ENCODE data around the gene ZNF320.
A peak's percentile ranks its signal among the peaks of the same experiment; 100 is the strongest.
"Not testable (repeated sequence)": the region's sequence is repeated elsewhere in the genome, so short reads cannot be mapped to it uniquely, and the experiment has no call there.

The ZNF320 gene

DNA sequence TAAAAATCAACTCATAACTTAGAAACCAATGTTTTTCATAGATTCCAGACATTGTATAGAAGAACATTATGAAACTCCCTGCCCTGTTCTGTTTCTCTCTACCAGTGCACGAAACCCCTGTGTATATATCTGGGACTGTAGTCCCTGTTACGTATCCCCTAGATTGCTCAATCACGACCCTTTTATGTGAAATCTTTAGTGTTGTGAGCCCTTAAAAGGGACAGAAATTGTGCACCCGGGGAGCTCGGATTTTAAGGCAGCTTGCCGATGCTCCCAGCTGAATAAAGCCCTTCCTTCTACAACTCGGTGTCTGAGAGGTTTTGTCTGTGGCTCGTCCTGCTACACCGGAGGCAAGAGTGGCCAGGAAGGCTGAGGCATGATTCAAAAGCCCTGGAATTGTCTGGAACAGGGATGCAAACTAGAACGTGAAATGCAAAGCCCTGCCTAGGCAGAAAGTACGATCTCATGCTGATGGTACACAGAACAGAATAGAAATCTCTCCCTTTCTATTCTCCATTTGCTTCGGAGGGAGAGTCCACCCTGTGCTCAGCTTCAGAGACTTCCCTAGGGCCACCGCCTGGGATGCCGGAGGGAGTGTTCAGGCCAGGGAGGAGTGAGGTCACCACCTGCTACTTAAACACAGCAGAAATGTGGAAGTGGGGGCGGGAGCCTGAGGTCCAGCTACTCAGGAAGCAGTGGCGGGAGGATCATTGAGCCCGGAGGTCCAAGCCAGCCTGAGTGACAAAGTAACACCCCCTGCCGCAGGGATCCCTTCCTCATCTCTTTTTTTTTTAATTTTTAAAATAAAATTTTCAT is 26.6 kb upstream of the ZNF320 start:
- TF ChIP-seq GATA3 (IDR thresholded peaks at IDR 0.05; ENCODE audit: low read depth, low read length), result no peak
- TF ChIP-seq GATA2 (IDR thresholded peaks at IDR 0.05; ENCODE audit: low read depth, low read length), result no peak

DNA sequence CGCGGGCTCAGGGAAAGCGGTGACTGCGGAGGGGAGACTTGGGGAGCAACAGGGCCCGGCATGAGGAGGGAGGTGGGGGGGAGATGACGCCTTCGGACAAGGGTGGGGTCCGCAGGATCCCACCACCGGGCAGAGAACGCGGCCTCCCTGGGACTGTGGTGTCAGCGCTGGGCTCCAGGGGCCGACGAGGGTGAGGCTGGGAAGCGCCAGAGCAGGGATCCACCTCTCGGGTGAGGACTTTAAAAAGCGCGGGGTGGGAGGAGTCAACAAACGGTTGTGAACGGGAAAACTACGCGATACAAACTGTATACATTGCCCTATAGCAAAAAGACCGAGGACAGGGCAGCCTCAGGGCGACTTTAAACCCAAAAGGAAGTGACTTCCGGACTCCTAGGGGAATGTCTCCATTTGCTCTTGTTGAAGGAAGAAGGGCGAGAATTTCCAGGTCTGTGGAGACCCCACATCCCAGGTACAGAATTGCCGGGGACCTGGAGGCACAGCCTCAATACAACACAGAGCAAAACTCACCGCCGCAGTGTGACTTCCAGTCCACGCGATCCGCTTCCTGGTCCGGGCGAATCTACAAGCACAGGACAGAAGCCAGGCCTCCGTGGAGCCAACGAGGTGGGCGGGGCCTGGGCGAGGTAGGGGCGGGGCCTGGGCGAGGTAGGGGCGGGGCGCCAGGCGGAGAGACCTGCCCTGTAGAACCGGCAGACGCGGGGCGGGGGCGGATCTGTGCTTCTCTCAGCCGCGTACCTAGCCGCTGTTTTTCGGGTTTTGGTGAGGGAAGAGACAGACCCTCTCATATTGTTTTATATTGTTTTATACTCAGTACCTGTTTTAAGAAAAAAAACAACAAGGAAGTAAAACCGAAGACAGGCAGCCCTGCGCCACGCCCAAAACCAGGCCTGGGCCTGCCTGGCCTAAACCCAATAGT is 25.7 kb upstream of the ZNF320 start, which contains the start of gene ZNF888:
ZNF888 (minus strand) TSS at position 588 of the 937 bp plus-strand sequence. CDS start 5,555 bp downstream, outside the sequence.
- no peak for TF ChIP-seq GATA2 (IDR thresholded peaks at IDR 0.05; ENCODE audit: low read depth, low read length)
- TF ChIP-seq GATA3 (IDR thresholded peaks at IDR 0.05; ENCODE audit: low read depth, low read length), result no peak

DNA sequence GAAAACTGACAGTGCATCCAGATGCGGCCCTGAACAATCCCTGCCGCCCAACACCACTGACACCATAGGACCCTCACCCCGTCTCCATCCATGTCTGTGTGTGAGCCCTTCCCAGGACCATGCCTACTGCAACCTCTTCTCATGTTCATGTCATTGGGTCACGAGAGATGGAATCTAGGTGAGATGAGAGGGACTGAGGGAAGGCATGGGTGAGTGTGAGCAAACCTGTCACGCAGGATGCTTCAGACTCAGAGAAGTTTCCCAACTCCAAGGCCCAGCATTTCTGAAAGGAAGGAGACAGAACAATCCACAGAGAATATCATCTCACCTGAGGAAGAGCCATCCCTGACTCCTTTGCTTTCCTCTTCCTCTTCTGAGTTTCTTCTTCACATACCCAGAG is 20.1 kb upstream of the ZNF320 start:
- TF ChIP-seq GATA3 (IDR thresholded peaks at IDR 0.05; ENCODE audit: low read depth, low read length) (no peak), GATA2 (IDR thresholded peaks at IDR 0.05; ENCODE audit: low read depth, low read length) (no peak)

DNA sequence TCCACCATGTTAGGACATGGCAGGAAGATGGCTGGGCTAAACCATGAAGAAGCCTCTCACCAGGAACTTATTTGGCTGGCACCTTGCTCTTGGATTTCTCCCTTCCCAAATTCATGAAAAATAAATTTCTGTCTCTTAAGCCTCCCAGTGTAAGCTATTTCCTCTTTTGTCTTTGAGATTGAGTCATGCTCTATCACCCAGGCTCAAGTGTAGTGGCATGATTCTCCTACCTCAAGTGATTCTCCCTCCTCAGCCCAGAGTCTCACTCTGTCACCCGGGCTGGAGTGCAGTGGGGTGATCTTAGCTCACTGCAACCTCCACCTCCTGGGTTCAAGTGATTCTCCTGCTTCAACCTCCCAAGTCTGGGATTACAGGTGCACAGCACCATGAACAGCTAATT is 13.2 kb upstream of the ZNF320 start:
- TF ChIP-seq GATA2 (IDR thresholded peaks at IDR 0.05; ENCODE audit: low read depth, low read length) (no peak), GATA3 (IDR thresholded peaks at IDR 0.05; ENCODE audit: low read depth, low read length) (no peak)

DNA sequence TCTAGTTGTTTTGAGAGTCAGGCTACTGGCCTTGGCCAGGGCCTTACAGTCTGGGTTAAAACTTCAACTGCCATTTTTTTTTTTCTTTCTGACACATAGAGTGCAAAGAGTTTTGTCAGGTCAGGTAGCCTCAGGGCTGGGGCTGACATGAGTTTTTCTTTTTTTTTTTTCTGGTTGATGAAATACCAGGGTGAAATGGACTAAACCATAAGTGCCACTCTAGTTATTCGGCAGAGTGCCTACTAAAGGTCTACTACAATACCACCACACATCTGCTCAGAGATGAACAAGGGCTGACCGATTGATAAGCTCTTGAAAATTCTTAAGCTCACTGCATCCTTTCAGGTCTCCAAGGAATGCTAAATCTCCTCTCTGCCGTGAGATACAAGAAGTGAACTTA is 4.4 kb upstream of the ZNF320 start:
- no peak for TF ChIP-seq GATA3 (IDR thresholded peaks at IDR 0.05; ENCODE audit: low read depth, low read length)
- no peak for TF ChIP-seq GATA2 (IDR thresholded peaks at IDR 0.05; ENCODE audit: low read depth, low read length)

DNA sequence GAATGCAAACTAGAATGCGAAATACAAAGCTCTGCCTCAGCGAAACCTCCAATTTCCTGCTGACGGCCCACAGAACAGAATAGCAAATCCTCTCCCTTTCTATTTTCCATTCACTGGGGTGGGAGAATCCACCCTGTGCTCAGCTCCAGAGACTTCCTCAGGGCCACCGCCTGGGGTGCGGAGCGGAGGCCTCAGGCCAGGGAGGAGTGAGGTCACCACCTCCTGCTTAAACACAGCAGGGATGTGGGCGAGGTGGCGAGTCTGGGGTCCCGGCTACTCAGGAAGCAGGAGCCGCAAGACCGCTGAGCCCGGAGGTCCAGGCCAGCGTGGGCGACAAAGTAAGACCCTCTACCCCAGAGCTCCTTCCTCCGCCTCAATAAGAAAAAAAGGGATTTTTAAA is 666 bp upstream of the ZNF320 start:
- TF ChIP-seq GATA2 (IDR thresholded peaks at IDR 0.05; ENCODE audit: low read depth, low read length) (no peak), GATA3 (IDR thresholded peaks at IDR 0.05; ENCODE audit: low read depth, low read length) (no peak)

DNA sequence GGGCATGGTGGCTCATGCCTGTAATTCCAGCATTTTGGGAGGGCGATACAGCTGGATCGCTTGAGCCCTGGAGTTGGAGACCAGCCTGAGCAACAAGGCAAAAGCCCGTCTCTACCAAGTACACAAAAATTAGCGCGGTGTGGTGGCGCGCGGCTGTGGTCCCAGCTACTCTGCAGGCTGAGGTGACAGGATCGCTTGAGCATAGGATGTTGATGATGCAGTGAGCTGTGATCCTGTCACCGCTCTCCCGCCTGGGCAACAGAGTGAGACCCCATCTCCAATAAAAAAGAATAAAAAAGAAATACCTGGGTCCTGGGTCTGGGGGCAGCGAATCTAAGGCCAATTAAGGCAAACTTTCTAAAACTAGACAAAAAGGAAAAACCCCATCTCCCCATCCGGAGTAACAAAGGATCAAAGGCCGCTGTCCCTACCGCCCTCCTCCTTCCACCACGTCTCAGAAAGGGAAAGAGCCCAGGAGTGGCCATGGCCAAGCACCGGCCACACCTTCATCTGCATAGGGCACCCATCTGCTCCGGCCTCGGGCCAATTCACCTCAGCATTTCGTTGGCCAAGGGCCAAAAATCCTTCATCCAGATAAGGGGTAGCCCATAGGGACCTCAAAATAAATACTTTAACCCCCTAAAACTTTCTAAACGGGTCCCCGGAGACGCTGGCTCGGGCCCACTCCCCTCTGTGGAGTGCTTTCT is 851 bp downstream of the ZNF320 start:
- peak; percentile 45; the same call in 1 of the 2 replicates for TF ChIP-seq GATA2 (IDR thresholded peaks at IDR 0.05; ENCODE audit: low read depth, low read length)
- TF ChIP-seq GATA3 (IDR thresholded peaks at IDR 0.05; ENCODE audit: low read depth, low read length), result no peak

DNA sequence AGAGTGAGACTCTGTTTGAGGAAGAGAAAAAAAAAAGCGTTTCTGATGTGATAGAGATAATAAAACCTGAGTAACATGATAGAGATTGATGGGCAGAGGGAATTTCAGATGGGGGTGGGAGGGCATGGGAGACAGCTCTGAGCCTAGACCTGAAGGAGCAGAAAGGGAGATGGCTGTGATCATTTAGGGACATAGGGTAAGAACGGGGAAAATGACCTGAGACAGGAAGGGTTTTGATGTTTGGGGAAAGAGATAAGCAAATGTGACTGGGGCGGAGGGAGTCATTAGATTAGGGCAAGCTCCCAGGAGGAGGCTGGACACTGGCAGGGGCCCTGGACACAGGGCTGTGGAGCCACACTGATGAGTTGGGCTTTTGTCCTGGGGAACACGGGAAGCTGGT is 6.1 kb downstream of the ZNF320 start:
- no peak for TF ChIP-seq GATA3 (IDR thresholded peaks at IDR 0.05; ENCODE audit: low read depth, low read length)
- no peak for TF ChIP-seq GATA2 (IDR thresholded peaks at IDR 0.05; ENCODE audit: low read depth, low read length)

DNA sequence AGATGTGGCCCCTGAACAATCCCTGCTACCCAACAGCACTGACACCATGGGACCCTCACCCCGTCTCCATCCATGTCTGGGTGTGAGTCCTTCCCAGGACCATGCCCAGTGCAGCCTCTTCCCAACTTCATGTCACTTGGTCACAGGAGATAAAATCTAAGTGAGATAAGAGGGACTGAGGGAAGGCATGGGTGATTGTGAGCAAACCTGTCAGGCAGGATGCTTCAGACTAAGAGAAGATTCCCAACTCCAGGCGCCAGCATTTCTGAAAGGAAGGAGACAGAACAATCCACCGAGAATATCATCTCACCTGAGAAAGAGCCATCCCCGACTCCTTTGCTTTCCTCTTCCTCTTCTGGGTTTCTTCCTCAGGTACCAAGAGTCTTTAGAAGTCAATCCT is 7.5 kb downstream of the ZNF320 start:
- no peak for TF ChIP-seq GATA2 (IDR thresholded peaks at IDR 0.05; ENCODE audit: low read depth, low read length)
- no peak for TF ChIP-seq GATA3 (IDR thresholded peaks at IDR 0.05; ENCODE audit: low read depth, low read length)

DNA sequence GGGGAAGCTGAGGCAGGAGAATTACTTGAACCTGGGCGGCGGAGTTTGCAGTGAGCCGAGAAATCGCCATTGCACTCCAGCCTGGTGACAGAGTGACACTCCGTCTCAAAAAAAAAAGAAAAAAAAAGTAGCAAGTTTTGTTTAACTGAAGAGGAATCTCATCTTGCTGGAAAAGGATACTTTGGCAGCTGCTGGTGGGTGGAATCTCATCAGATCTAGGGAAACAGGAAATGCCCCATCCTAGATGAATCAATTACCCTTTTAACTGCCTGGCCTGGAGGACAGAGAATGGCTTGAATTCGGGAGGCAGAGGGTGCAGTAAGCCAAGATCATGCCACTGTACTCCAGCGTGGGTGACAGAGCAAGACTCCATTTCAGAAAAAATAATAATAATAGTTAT is 8.4 kb downstream of the ZNF320 start:
- TF ChIP-seq GATA2 (IDR thresholded peaks at IDR 0.05; ENCODE audit: low read depth, low read length), result no peak
- TF ChIP-seq GATA3 (IDR thresholded peaks at IDR 0.05; ENCODE audit: low read depth, low read length), result no peak

DNA sequence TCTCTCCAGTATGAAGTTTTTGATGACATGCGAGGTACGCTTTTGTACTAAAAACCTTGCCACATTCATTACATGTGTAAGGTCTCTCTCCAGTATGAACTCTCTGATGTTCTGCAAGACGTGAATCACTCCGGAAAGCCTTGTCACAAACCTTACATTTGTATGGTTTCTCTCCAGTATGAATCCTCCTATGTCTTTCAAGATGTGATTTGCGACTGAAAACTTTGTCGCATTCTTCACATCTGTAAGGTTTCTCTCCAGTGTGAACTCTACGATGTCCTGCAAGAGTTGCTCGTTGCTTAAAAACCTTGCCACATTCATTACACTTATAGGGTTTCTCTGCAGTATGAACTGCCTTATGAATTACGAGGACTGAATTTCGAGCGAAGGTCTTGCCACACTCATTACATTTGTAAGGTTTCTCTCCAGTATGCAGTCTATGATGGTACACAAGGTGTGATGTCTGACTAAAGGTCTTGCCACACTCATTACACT is 16.5 kb downstream of the ZNF320 start:
- TF ChIP-seq GATA2 (IDR thresholded peaks at IDR 0.05; ENCODE audit: low read depth, low read length) (no peak), GATA3 (IDR thresholded peaks at IDR 0.05; ENCODE audit: low read depth, low read length) (no peak)

DNA sequence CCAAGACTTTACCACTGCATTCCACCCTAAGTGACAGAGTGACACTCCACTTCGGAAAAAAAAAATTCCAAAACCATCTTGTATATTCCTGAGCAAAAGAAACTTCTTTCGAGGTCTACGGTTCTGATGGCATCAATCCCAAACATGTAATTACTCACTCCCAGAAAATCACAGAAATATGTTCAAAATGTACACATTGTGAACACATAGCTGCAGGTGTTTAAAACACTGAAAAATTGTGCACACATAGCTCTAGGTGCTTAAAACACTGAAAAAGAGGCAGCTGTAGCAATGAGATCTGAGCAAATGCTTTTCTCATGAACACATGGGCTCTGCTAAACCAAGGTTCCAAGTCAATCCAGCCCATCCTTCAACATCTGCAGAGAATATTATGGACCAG is 26.0 kb downstream of the ZNF320 start:
- TF ChIP-seq GATA3 (IDR thresholded peaks at IDR 0.05; ENCODE audit: low read depth, low read length) (no peak), GATA2 (IDR thresholded peaks at IDR 0.05; ENCODE audit: low read depth, low read length) (no peak)

DNA sequence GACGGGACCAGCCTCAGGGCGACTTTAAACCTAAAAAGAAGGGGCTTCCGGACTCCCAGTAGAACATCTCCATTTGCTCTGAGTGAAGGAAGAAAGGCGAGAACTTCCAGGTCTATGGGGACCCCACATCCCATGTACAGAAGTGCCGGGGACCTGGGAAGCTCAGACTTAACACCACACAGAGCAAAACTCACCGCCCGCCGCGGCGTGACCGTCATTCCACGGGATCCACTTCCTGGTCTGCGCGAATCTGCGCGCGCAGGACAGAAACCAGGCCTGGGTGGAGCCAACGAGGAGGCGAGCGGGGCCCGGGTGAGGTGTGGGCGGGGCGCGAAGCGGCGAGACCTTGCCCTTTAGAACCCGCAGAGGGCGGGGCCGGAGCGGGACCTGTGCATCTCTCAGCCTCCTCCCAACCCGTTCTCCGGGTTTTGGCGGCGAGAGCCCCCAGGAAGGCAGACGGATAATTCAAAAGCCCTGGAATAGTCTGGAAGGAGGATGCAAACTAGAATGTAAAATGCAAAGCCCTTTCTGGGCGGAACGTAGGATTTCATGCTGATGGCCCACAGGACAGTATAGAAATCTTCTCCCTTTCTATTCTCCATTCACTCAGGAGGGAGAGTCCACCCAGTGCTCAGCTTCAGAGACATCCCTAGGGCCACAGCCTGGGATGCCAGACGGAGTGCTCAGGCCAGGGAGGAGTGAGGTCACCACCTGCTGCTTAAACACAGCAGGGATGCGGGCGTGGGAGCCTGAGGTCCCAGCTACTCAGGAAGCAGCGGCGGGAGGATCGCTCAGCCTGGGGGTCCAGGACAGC is 39.9 kb downstream of the ZNF320 start, which contains the start of gene ZNF468:
ZNF468 (minus strand) TSS at position 242 of the 814 bp plus-strand sequence. CDS start 3,347 bp downstream, outside the sequence.
- TF ChIP-seq GATA3, GATA2 (IDR thresholded peaks at IDR 0.05; ENCODE audit: low read depth, low read length): not testable (repeated sequence)

All from SH-SY5Y (cell line).